ENCODE data around the gene CIP2A. TPM values are rescaled to one million over a fixed set of nuclear protein-coding genes. Genes with fewer than 3 reads are reported as not detected.

The CIP2A gene
- total and polyA plus RNA-seq, 2 of the 13 experiments (the other 11 are each of a cell fraction or from before 2014, with no cell fraction given) = 7.8 to 36.9 TPM

GRCh38 chr3:108602249-108602934, 13.2 kb upstream of the CIP2A start:
- no peak overlapping the region for H3K4me3 ChIP-seq (replicated peaks in 1 of 3; ENCODE audit: insufficient read depth in 1 of 3, low read depth in 2 of 3, low read length in 3 of 3)
- in situ Hi-C loops (cut with HindIII; ENCODE audit: extremely low pct_ligation_motif_present, low pct_unique_long_range_greater_than_20kb) = no loop called here
- H2AFZ ChIP-seq (ENCODE audit: low read length) = no peak overlapping the region
- no peaks in the 10 kb centered on the region for H3K79me2 ChIP-seq (ENCODE audit: insufficient read depth, low read length)
- TF ChIP-seq BATF2 (CRISPR knock-in tag; IDR thresholded peaks at IDR 0.05) = no peak
- no peak for TF ChIP-seq IKZF1 (IDR thresholded peaks at IDR 0.05)
- H4K20me1 ChIP-seq (ENCODE audit: insufficient read depth, low read length) = no peaks in the 10 kb centered on the region
- DNase-seq (ENCODE audit: low spot score) = no peak
- no peak overlapping the region for H3K4me2 ChIP-seq (ENCODE audit: low read depth, low read length)
- ChIA-PET POLR2A (interaction anchor here (2.0 kb wide), 1 partner anchor 12 kb away, joined by 9 read pairs; the partner anchor contains the start of genes CIP2A and DZIP3), CTCF (ENCODE audit: low intra/inter-chr PET ratio, low total read pairs) (no interaction called here)
- intact Hi-C loops (cut with micrococcal nuclease; ENCODE audit: unreplicated experiment) = no loop called here
- H3K9me3 ChIP-seq (ENCODE audit: low read length) = no peaks in the 10 kb centered on the region
- no peak for FAIRE-seq
- no peaks in the 10 kb centered on the region for H3K36me3 ChIP-seq (replicated peaks in 1 of 2; ENCODE audit: control insufficient read depth in 1 of 2, insufficient read depth in 2 of 2, low read length in 2 of 2)
- no peak overlapping the region for H3K9ac ChIP-seq (ENCODE audit: insufficient read depth, low read depth, low read length)
- no peaks in the 10 kb centered on the region for H3K27me3 ChIP-seq (ENCODE audit: control insufficient read depth in 1 of 2, insufficient read depth in 2 of 2, low read length in 2 of 2)
- ATAC-seq = no peak
- H3K27ac ChIP-seq (ENCODE audit: extremely low read length, insufficient read depth, low read length) = no peak overlapping the region
- no peaks in the 10 kb centered on the region for H3K4me1 ChIP-seq (ENCODE audit: insufficient read depth, low read length)
- 97% methylated on average over 5 of the region's 5 CpGs for WGBS (ENCODE audit: low lambda C conversion rate)
- BruUV-seq (replicated peaks) = no TSS peak

GRCh38 chr3:108599677-108600409, 10.6 kb upstream of the CIP2A start:
- POLR2A ChIA-PET = interaction anchor here (3.1 kb wide), 1 partner anchor 10 kb away, joined by 19 read pairs; the partner anchor contains the start of genes CIP2A and DZIP3
- TF ChIP-seq MYC (CRISPR knock-in tag; IDR thresholded peaks at IDR 0.05; ENCODE audit: borderline replicate concordance) (no peak), PBX3 (CRISPR knock-in tag; IDR thresholded peaks at IDR 0.05; ENCODE audit: borderline replicate concordance) (no peak), ZBTB3 (CRISPR knock-in tag; IDR thresholded peaks at IDR 0.05; ENCODE audit: borderline replicate concordance, low read depth) (no peak), WIZ (CRISPR knock-in tag; IDR thresholded peaks at IDR 0.05) (no peak), ZNF329 (CRISPR knock-in tag; IDR thresholded peaks at IDR 0.05; ENCODE audit: low read depth) (no peak), MEIS2 (CRISPR knock-in tag; IDR thresholded peaks at IDR 0.05) (no peak), ZNF639 (CRISPR knock-in tag; conservative IDR thresholded peaks at IDR 0.05) (no peak), ZBTB34 (CRISPR knock-in tag; IDR thresholded peaks at IDR 0.05) (no peak)
- intact Hi-C loops (cut with micrococcal nuclease; ENCODE audit: unreplicated experiment) (no loop called here), in situ Hi-C loops (cut with HindIII; ENCODE audit: extremely low pct_ligation_motif_present, low pct_unique_long_range_greater_than_20kb) (no loop called here)
- no peak overlapping the region for H3K4me2 ChIP-seq (ENCODE audit: low read depth, low read length)
- ATAC-seq (no peak), FAIRE-seq (no peak), DNase-seq (ENCODE audit: low spot score) (no peak)
- no peaks in the 10 kb centered on the region for H4K20me1 ChIP-seq (ENCODE audit: insufficient read depth, low read length)
- no peaks in the 10 kb centered on the region for H3K27me3 ChIP-seq (ENCODE audit: control insufficient read depth in 1 of 2, insufficient read depth in 2 of 2, low read length in 2 of 2)
- no TSS peak for BruUV-seq (replicated peaks)
- no peak overlapping the region for H2AFZ ChIP-seq (ENCODE audit: low read length)
- CTCF ChIA-PET (ENCODE audit: low intra/inter-chr PET ratio, low total read pairs) = no interaction called here
- no peaks in the 10 kb centered on the region for H3K9me3 ChIP-seq (ENCODE audit: low read length)
- no peak overlapping the region for H3K9ac ChIP-seq (ENCODE audit: insufficient read depth, low read depth, low read length)
- H3K4me1 ChIP-seq (ENCODE audit: insufficient read depth, low read length) = no peaks in the 10 kb centered on the region
- no peaks in the 10 kb centered on the region for H3K36me3 ChIP-seq (replicated peaks in 1 of 2; ENCODE audit: control insufficient read depth in 1 of 2, insufficient read depth in 2 of 2, low read length in 2 of 2)
- no peak overlapping the region for H3K27ac ChIP-seq (ENCODE audit: extremely low read length, insufficient read depth, low read length)
- H3K79me2 ChIP-seq (ENCODE audit: insufficient read depth, low read length) = no peaks in the 10 kb centered on the region
- no peak overlapping the region for H3K4me3 ChIP-seq (replicated peaks in 1 of 3; ENCODE audit: insufficient read depth in 1 of 3, low read depth in 2 of 3, low read length in 3 of 3)
- WGBS (ENCODE audit: low lambda C conversion rate) = 86% methylated on average over 1 of the region's 1 CpG
